WTC11 (cell line): Measurements from ENCODE around the gene ANKRD17. TPM values are rescaled to one million over a fixed set of nuclear protein-coding genes. Genes with fewer than 3 reads are reported as not detected.

Experiments used
- ATAC-seq: fragments of 200-7000 bp; cut with Tn5 transposase; 2 replicates; pipeline ENCODE4 v1.10.0; 2021; ENCODE audit warnings: mild to moderate bottlenecking, moderate library complexity
- CTCF ChIA-PET: fragments of 300-600 bp; sonication (Branson Sonifier 250); formaldehyde crosslinking; loops from one replicate; lab custom pipeline; 2021; ENCODE audit warnings: antibody characterized with exemption; lab: Charles Lee
- POLR2A ChIA-PET: fragments of 350-600 bp; sonication (Branson Sonifier 250); formaldehyde crosslinking; loops from one replicate; lab custom pipeline; 2021; ENCODE audit warnings: antibody characterized with exemption; lab: Charles Lee
- DNase-seq: peaks from one replicate; pipeline ENCODE4 v3.0.0; 2021; ENCODE audit warnings: low spot score
- H3K27ac Mint-ChIP-seq: 2 replicates; pipeline ENCODE4 v1.8.0; 2021; ENCODE audit warnings: mixed read lengths
- H3K27me3 Mint-ChIP-seq: 2 replicates; pipeline ENCODE4 v1.8.0; 2021; ENCODE audit warnings: low read depth, mild to moderate bottlenecking, moderate library complexity, mixed read lengths
- H3K36me3 Mint-ChIP-seq: 2 replicates; pipeline ENCODE4 v1.8.0; 2021; ENCODE audit warnings: mixed read lengths
- H3K4me1 Mint-ChIP-seq: 2 replicates; pipeline ENCODE4 v1.8.0; 2022; ENCODE audit warnings: mixed read lengths
- H3K4me3 Mint-ChIP-seq: 2 replicates; pipeline ENCODE4 v1.8.0; 2021; ENCODE audit warnings: mild to moderate bottlenecking, moderate library complexity, mixed read lengths
- H3K9me3 Mint-ChIP-seq: 2 replicates; pipeline ENCODE4 v1.8.0; 2021; ENCODE audit warnings: mixed read lengths
- AFF4 ChIP-seq: sonication (generic); formaldehyde crosslinking; IDR thresholded peaks from 2 replicates; pipeline ENCODE4 v1.8.1; 2023; ENCODE audit warnings: mild to moderate bottlenecking, missing genetic modification reagents, borderline replicate concordance
- ATF3 ChIP-seq: sonication (generic); formaldehyde crosslinking; conservative IDR thresholded peaks from 2 replicates; pipeline ENCODE4 v1.8.1; 2022; ENCODE audit warnings: mild to moderate bottlenecking, missing genetic modification reagents
- EMX1 ChIP-seq: fragments of 250-450 bp; sonication (Bioruptor Pico); IDR thresholded peaks from 2 replicates; pipeline ENCODE4 v1.8.0; 2021; ENCODE audit warnings: mild to moderate bottlenecking
- ETV6 ChIP-seq: sonication (generic); formaldehyde crosslinking; IDR thresholded peaks from 2 replicates; pipeline ENCODE4 v1.8.1; 2022; ENCODE audit warnings: mild to moderate bottlenecking, missing genetic modification reagents
- FOXJ3 ChIP-seq: sonication (generic); formaldehyde crosslinking; IDR thresholded peaks from 2 replicates; pipeline ENCODE4 v1.9.0; 2021; ENCODE audit warnings: missing genetic modification reagents, mild to moderate bottlenecking, borderline replicate concordance
- GTF2I ChIP-seq: fragments of 250-450 bp; sonication (Bioruptor Pico); conservative IDR thresholded peaks from 2 replicates; pipeline ENCODE4 v1.4.0; 2021; ENCODE audit warnings: mild to moderate bottlenecking
- PREB ChIP-seq: sonication (generic); formaldehyde crosslinking; IDR thresholded peaks from 2 replicates; pipeline ENCODE4 v1.8.1; 2022; ENCODE audit warnings: mild to moderate bottlenecking, missing genetic modification reagents, moderate library complexity, borderline replicate concordance
- PRRX2 ChIP-seq: fragments of 250-450 bp; sonication (Bioruptor Pico); IDR thresholded peaks from 2 replicates; pipeline ENCODE4 v1.8.0; 2021; ENCODE audit warnings: mild to moderate bottlenecking
- ZNF121 ChIP-seq: sonication (generic); formaldehyde crosslinking; IDR thresholded peaks from 2 replicates; pipeline ENCODE4 v1.8.0; 2023; ENCODE audit warnings: missing genetic modification reagents
- ZNF263 ChIP-seq: sonication (generic); formaldehyde crosslinking; IDR thresholded peaks from 2 replicates; pipeline ENCODE4 v1.8.1; 2022; ENCODE audit warnings: low read depth, mild to moderate bottlenecking, moderate library complexity, missing genetic modification reagents
- ZNF281 ChIP-seq: sonication (generic); formaldehyde crosslinking; IDR thresholded peaks from 2 replicates; pipeline ENCODE4 v1.8.0; 2023; ENCODE audit warnings: mild to moderate bottlenecking, missing genetic modification reagents
- ZNF532 ChIP-seq: fragments of 250-450 bp; sonication (Bioruptor Pico); IDR thresholded peaks from 2 replicates; pipeline ENCODE4 v1.9.0; 2021; ENCODE audit warnings: mild to moderate bottlenecking, borderline replicate concordance
- total RNA-seq: library from RNA; stranded (reverse); gene quantifications from 3 replicates; pipeline ENCODE4 v1.2.3, GENCODE V29; 2021
- TF ChIP-seq, protein P1 (sequence below): sonication (generic); formaldehyde crosslinking; IDR thresholded peaks from 2 replicates; pipeline ENCODE4 v1.8.0; 2022; ENCODE audit warnings: mild to moderate bottlenecking, missing genetic modification reagents

ANKRD17 gene
- total RNA-seq, 1 experiment from 2014 or later: 76.0 TPM

DNA sequence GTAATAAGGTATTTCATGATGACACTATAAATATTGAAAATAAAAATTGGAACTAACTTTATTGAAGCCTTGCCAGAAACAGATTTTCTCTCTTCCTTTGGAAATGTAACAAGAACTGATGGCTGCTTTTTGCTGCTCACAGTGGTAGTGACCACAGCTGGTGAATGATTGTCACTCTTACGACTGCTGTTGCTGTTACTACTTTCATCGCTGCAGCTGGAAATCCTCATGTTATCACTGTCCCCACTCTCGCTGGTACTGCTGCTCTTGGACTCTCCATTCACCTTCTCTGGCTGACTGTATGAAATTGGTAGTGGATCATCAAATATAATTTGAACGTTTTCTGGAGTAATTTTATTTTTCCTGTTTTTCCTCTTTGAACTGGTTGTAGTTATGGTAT lies 160.6 kb downstream of the ANKRD17 start:
- no peaks in the 10 kb centered on the region for H3K4me1 Mint-ChIP-seq
- TF ChIP-seq ZNF532 (CRISPR knock-in tag) (no peak), EMX1 (no peak), ATF3 (CRISPR knock-in tag) (no peak), PREB (CRISPR knock-in tag) (no peak), GTF2I (CRISPR knock-in tag) (no peak), FOXJ3 (no peak), ZNF281 (CRISPR knock-in tag) (no peak), ETV6 (CRISPR knock-in tag) (no peak), ZNF121 (CRISPR knock-in tag) (no peak)
- TF ChIP-seq, all 79 proteins: peak for 0
- POLR2A ChIA-PET: no interaction called here
- Mint-ChIP-seq H3K36me3 (peaks cover 40% of the 10 kb centered on the region), H3K9me3 (no peaks in the 10 kb centered on the region), H3K4me3 (no peak overlapping the region), H3K27ac (no peak overlapping the region), H3K27me3 (no peaks in the 10 kb centered on the region)
- CTCF ChIA-PET: no interaction called here
- ATAC-seq (no peak), DNase-seq (no peak)

DNA sequence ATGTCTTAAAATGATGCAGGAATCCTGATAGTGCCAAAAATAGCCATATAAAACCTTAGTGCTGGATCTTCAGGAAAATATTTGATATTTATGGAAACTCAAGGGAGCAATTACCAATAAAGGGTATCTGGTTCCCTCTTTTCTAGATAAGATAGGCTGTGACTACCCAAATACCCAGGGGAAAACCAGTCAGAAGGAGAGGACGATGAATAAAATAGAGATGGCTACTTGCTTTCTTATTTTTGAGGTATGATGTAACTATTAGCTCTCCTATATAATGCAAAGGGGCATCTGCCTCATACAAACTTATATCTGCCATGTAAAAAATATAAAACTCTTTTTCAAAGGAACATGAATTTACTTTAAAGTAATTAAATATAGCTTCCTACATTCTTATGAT lies 165.7 kb downstream of the ANKRD17 start:
- Mint-ChIP-seq H3K9me3 (no peaks in the 10 kb centered on the region), H3K27ac (no peak overlapping the region), H3K4me1 (no peaks in the 10 kb centered on the region), H3K27me3 (no peaks in the 10 kb centered on the region), H3K36me3 (peaks cover 45% of the 10 kb centered on the region), H3K4me3 (no peak overlapping the region)
- ATAC-seq (no peak), DNase-seq (no peak)
- POLR2A ChIA-PET: no interaction called here
- CTCF ChIA-PET: no interaction called here
- TF ChIP-seq ZNF263 (CRISPR knock-in tag) (no peak), PRRX2 (no peak), FOXJ3 (no peak), AFF4 (CRISPR knock-in tag) (no peak), ZNF532 (CRISPR knock-in tag) (no peak), GTF2I (CRISPR knock-in tag) (no peak)
- TF ChIP-seq, protein P1, sequence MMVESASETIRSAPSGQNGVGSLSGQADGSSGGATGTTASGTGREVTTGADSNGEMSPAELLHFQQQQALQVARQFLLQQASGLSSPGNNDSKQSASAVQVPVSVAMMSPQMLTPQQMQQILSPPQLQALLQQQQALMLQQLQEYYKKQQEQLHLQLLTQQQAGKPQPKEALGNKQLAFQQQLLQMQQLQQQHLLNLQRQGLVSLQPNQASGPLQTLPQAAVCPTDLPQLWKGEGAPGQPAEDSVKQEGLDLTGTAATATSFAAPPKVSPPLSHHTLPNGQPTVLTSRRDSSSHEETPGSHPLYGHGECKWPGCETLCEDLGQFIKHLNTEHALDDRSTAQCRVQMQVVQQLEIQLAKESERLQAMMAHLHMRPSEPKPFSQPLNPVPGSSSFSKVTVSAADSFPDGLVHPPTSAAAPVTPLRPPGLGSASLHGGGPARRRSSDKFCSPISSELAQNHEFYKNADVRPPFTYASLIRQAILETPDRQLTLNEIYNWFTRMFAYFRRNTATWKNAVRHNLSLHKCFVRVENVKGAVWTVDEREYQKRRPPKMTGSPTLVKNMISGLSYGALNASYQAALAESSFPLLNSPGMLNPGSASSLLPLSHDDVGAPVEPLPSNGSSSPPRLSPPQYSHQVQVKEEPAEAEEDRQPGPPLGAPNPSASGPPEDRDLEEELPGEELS (CRISPR knock-in tag): no peak
